Mesothelial cell of epicardium (in vitro differentiated cells): ENCODE results near the gene ZMYND8. TPM values are rescaled to one million over a fixed set of nuclear protein-coding genes. Genes with fewer than 3 reads are reported as not detected.

Experiments
- DNase-seq, 2 experiments: peaks; one replicate each; pipeline ENCODE4 v3.0.0; 2021; ENCODE audit warnings: low spot score in 2 of 2; ENCODE audit not compliant: unreplicated experiment in 2 of 2
- H3K27ac Mint-ChIP-seq: 2 replicates; pipeline ENCODE4 v1.8.0; 2021; ENCODE audit warnings: mixed read lengths
- H3K27me3 Mint-ChIP-seq: 2 replicates; pipeline ENCODE4 v1.8.0; 2021; ENCODE audit warnings: low read depth, mixed read lengths
- H3K36me3 Mint-ChIP-seq: 2 replicates; pipeline ENCODE4 v1.8.0; 2021; ENCODE audit warnings: mixed read lengths
- H3K4me1 Mint-ChIP-seq: 2 replicates; pipeline ENCODE4 v1.8.0; 2021; ENCODE audit warnings: mixed read lengths
- H3K4me3 Mint-ChIP-seq: 2 replicates; pipeline ENCODE4 v1.8.0; 2021; ENCODE audit warnings: mild to moderate bottlenecking, moderate library complexity, mixed read lengths
- H3K9me3 Mint-ChIP-seq: 2 replicates; pipeline ENCODE4 v1.8.0; 2021; ENCODE audit warnings: mixed read lengths
- CTCF ChIP-seq: fragments of 200-600 bp; sonication (generic); IDR thresholded peaks from one replicate; pipeline ENCODE4 v1.5.0; 2021; ENCODE audit warnings: antibody characterized with exemption; ENCODE audit not compliant: unreplicated experiment
- total RNA-seq: library from RNA; stranded (reverse); gene quantifications from 3 replicates; pipeline ENCODE4 v1.2.1, GENCODE V29; 2021

The ZMYND8 gene
- total RNA-seq, 1 donor from 2014 or later = 120 TPM

GRCh38 chr20:47330933-47331708 is 25.4 kb downstream of the ZMYND8 start:
- H3K27ac Mint-ChIP-seq = peak overlapping the region; percentile 88
- no peak overlapping the region for H3K4me3 Mint-ChIP-seq
- peaks cover 54% of the 10 kb centered on the region for H3K4me1 Mint-ChIP-seq
- no peak for DNase-seq
- H3K36me3 Mint-ChIP-seq = peaks cover 33% of the 10 kb centered on the region
- TF ChIP-seq CTCF = no peak
- no peaks in the 10 kb centered on the region for H3K9me3 Mint-ChIP-seq
- no peaks in the 10 kb centered on the region for H3K27me3 Mint-ChIP-seq

GRCh38 chr20:47330071-47330470 is 26.4 kb downstream of the ZMYND8 start:
- Mint-ChIP-seq H3K9me3 (no peaks in the 10 kb centered on the region), H3K27ac (peak overlapping the region; percentile 88), H3K36me3 (peaks cover 32% of the 10 kb centered on the region), H3K4me3 (no peak overlapping the region), H3K27me3 (no peaks in the 10 kb centered on the region), H3K4me1 (peaks cover 55% of the 10 kb centered on the region)
- no peak for TF ChIP-seq CTCF
- DNase-seq = no peak

GRCh38 chr20:47328129-47328528 is 28.4 kb downstream of the ZMYND8 start:
- Mint-ChIP-seq H3K27me3 (no peaks in the 10 kb centered on the region), H3K27ac (peak overlapping the region; percentile 88), H3K4me1 (peaks cover 60% of the 10 kb centered on the region), H3K9me3 (no peaks in the 10 kb centered on the region), H3K36me3 (peaks cover 39% of the 10 kb centered on the region), H3K4me3 (no peak overlapping the region)
- no peak for TF ChIP-seq CTCF
- no peak for DNase-seq

DNA sequence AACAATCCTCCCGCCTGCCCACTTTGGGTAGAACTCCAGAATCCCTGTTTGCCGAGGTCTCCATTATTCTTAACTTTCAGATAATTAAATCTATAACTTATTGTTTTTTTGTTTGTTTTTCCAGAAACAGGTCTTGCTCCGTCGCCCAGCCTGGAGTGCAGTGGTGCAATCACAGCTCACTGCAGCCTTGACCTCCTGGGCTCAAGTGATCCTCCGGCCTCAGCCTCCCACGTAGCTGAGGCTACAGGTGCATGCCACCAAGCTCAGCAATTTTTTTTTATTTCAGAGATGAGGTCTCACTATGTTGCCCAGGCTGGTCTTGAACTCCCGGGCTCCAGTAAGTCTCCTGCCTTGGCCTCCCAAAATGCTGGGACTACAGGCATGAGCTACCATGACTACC is 28.8 kb downstream of the ZMYND8 start:
- Mint-ChIP-seq H3K9me3 (no peaks in the 10 kb centered on the region), H3K4me3 (no peak overlapping the region), H3K4me1 (peaks cover 55% of the 10 kb centered on the region), H3K27me3 (no peaks in the 10 kb centered on the region), H3K36me3 (peaks cover 34% of the 10 kb centered on the region), H3K27ac (peak overlapping the region; percentile 88)
- no peak for DNase-seq
- no peak for TF ChIP-seq CTCF

DNA sequence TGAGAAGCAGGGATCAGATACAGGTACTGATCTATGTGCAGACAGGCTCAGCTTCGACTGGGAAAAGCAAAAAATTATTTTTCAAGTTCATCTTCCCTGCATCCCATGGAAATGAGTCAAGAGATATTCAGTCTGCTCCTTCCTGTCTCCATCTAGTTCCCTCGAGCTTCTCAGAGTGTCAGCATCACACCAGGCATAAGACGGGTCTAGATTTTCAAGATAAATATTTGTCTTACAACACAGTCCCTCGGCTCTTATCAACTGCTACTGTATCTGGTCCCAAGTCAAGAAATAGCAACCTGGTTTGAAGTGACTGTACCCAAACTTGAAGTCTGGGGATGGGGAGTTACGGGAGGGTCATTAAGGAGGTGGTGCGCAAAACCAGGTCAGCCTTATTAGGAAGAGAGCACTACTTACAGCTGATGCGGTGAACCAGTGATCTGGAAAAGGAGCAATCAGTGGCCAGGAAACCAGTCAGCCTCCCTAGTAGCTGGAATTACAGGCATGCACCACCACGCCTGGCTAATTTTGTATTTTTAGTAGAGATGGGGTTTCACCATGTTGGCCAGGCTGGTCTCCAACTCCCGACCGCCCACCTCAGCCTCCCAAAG is 29.7 kb downstream of the ZMYND8 start:
- DNase-seq = no peak
- H3K27ac Mint-ChIP-seq = peak overlapping the region; percentile 75
- no peak overlapping the region for H3K4me3 Mint-ChIP-seq
- peaks cover 31% of the 10 kb centered on the region for H3K36me3 Mint-ChIP-seq
- no peak for TF ChIP-seq CTCF
- H3K27me3 Mint-ChIP-seq = no peaks in the 10 kb centered on the region
- H3K4me1 Mint-ChIP-seq = peaks cover 54% of the 10 kb centered on the region
- H3K9me3 Mint-ChIP-seq = no peaks in the 10 kb centered on the region
